ENCODE results near the gene FANCG.

DNA sequence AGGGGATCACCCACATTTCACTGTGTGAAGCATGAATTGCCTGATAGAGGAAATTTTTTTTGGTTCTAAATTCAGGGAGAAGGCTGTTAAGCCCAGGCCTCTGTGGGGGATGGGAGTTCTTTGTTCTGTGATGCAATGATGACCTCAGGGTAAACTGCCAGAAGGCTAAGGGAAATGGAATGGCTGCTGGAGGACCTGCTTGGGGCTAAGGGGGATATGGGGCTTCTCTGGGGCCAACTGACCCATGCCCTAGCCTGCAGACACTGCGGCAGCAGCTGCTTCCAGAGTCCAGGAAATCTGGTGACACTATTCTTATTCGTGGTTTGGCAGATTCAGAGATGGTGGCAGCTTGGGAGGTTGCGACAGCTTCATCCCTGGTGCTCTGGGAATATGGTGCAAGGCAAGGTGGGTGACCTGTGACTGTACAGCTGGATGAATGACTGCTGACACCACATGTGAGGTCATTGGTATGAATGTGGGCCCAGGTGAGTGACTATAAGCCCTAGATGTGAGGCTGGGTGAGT, 37.6 kb downstream of the FANCG start:
- no peak for TF ChIP-seq CTCF (IDR thresholded peaks at IDR 0.05)
- TF ChIP-seq POLR2A (IDR thresholded peaks at IDR 0.05), result no peak
